PFSK-1 (cell line): ENCODE measurements around the gene RPS5.

ENCODE experiments used
- FOXP2 ChIP-seq: optimal IDR thresholded peaks from 2 replicates; pipeline ENCODE3; 2011; ENCODE audit warnings: borderline replicate concordance, control low read depth, inconsistent platforms; ENCODE audit not compliant: insufficient read depth; ENCODE audit errors: extremely low read length, extremely low read depth
- POLR2AphosphoS5 ChIP-seq: IDR thresholded peaks from 2 replicates; pipeline ENCODE4 v1.6.1; 2012; ENCODE audit warnings: low read depth, mild to moderate bottlenecking, control low read depth, low read length, moderate library complexity
- REST ChIP-seq, 2 experiments: IDR thresholded peaks; 2 replicates each; pipeline versions ENCODE4 v1.6.1 to v1.8.0; 2011 to 2012; ENCODE audit warnings: low read depth in 2 of 2, low read length in 2 of 2, control low read depth in 1 of 2, inconsistent platforms in 1 of 2, mild to moderate bottlenecking in 1 of 2, moderate library complexity in 1 of 2; ENCODE audit not compliant: insufficient read depth in 1 of 2
- SIN3A ChIP-seq: IDR thresholded peaks from 2 replicates; pipeline ENCODE4 v1.6.1; 2012; ENCODE audit warnings: mild to moderate bottlenecking, low read length, moderate library complexity, borderline replicate concordance; ENCODE audit not compliant: insufficient read depth
- TAF1 ChIP-seq: IDR thresholded peaks from 2 replicates; pipeline ENCODE4 v1.6.1; 2012; ENCODE audit warnings: low read length, control low read depth, borderline replicate concordance; ENCODE audit not compliant: insufficient read depth

RPS5 gene

GRCh38 chr19:58381460-58382212 lies 5.4 kb upstream of the RPS5 start:
- TF ChIP-seq SIN3A (0 out of 2 replicates have a peak, but pooled peaks have one; percentile 2), POLR2AphosphoS5 (no peak)

GRCh38 chr19:58382997-58383603 lies 4.0 kb upstream of the RPS5 start:
- TF ChIP-seq FOXP2 = no peak
- no peak for TF ChIP-seq POLR2AphosphoS5
- no peak for TF ChIP-seq SIN3A
- no peak for TF ChIP-seq TAF1
- no peak for TF ChIP-seq REST (IDR thresholded peaks at IDR 0.05; ENCODE audit: insufficient read depth in 1 of 2, low read depth in 2 of 2, low read length in 2 of 2)

GRCh38 chr19:58385313-58385890 lies 1.7 kb upstream of the RPS5 start:
- no peak for TF ChIP-seq REST (IDR thresholded peaks at IDR 0.05; ENCODE audit: insufficient read depth in 1 of 2, low read depth in 2 of 2, low read length in 2 of 2)
- TF ChIP-seq TAF1 = no peak
- no peak for TF ChIP-seq FOXP2
- no peak for TF ChIP-seq POLR2AphosphoS5
- TF ChIP-seq SIN3A = no peak

- TF ChIP-seq SIN3A = no peak
- no peak for TF ChIP-seq REST (IDR thresholded peaks at IDR 0.05; ENCODE audit: insufficient read depth in 1 of 2, low read depth in 2 of 2, low read length in 2 of 2)
- TF ChIP-seq POLR2AphosphoS5 = no peak
- TF ChIP-seq FOXP2 = no peak
- no peak for TF ChIP-seq TAF1
Measured at GRCh38 chr19:58385891-58386575, 1.0 kb upstream of the RPS5 start.

- TF ChIP-seq REST (IDR thresholded peaks at IDR 0.05; ENCODE audit: insufficient read depth in 1 of 2, low read depth in 2 of 2, low read length in 2 of 2) (no peak), POLR2AphosphoS5 (no peak), TAF1 (no peak), SIN3A (no peak), FOXP2 (no peak)
Measured at GRCh38 chr19:58387338-58388174, 487 bp downstream of the RPS5 start.
